ENCODE measurements around the gene TEX50.
"Not testable (repeated sequence)": the region's sequence is repeated elsewhere in the genome, so short reads cannot be mapped to it uniquely, and the experiment has no call there.

The TEX50 gene

DNA sequence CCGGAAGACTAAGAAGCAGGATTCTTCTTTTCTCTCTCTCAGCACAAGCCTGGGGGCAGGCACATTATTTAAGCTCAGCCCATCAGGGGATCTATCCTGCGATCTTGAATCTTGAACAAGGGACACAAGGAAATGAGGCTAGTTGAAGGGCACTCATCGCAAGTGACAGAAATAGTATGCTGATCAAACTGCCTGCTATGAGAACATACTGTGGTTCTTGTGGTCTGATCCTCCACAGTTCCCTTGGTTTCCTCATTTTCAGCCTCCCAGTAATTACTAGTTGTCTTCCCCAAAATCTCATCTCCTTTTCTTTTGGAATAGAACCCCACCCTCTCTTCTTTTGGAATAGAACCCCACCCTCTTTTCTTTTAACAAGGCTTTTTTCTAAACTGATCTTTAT, 28.0 kb downstream of the TEX50 start:
- DNase-seq, result no peak

GRCh38 chr1:173666646-173667045, 31.5 kb downstream of the TEX50 start:
- DNase-seq, result no peak

GRCh38 chr1:173669491-173669941, 34.4 kb downstream of the TEX50 start, which contains the start of gene ANKRD45:
Gene ANKRD45 (minus strand): TSS chr1:173669851. CDS start chr1:173659418, 10,433 bp downstream.
- DNase-seq, result no peak

DNA sequence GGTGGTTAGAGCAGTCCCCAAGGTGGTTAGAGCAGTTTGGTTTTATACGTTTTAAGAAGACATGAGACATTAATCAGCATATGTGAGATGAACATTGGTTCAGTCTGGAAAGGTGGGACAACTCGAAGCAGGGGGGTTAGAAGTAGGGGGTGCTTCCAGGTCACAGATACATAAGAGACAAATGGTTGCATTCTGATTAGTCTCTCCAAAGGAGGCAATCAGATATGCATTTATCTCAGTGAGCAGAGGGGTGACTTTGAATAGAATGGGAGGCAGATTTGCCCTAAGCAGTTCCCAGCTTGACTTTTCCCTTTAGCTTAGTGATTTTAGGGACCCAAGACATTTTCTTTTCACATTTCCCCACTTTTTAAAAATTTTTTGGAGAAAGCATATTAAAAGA, 39.4 kb downstream of the TEX50 start:
- DNase-seq, result not testable (repeated sequence)

DNA sequence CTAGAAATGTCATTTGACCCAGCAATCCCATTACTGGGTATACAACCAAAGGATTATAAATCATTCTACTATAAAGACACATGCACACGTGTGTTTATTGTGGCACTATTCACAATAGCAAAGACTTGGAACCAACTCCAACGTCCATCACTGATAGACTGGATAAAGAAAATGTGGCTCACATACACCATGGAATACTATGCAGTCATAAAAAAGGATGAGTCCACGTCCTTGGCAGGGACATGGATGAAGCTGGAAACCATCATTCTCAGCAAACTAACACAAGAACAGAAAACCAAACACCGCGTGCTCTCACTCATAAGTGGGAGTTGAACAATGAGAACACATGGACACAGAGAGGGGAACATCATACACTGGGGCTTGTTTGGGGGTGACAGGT, 45.0 kb downstream of the TEX50 start:
- not testable (repeated sequence) for DNase-seq

GRCh38 chr1:173682184-173682583, 47.0 kb downstream of the TEX50 start:
- no peak for DNase-seq

- not testable (repeated sequence) for DNase-seq
These were observed 48.7 kb downstream of the TEX50 start for GRCh38 chr1:173683838-173684237.

GRCh38 chr1:173685121-173685520, 50.0 kb downstream of the TEX50 start:
- DNase-seq, result not testable (repeated sequence)

Measured in CD4-positive, alpha-beta T cell treated with Interleukin-15 for 1 hour (primary cell).